ENCODE data around the gene SPATA6L.

The SPATA6L gene, protein sequence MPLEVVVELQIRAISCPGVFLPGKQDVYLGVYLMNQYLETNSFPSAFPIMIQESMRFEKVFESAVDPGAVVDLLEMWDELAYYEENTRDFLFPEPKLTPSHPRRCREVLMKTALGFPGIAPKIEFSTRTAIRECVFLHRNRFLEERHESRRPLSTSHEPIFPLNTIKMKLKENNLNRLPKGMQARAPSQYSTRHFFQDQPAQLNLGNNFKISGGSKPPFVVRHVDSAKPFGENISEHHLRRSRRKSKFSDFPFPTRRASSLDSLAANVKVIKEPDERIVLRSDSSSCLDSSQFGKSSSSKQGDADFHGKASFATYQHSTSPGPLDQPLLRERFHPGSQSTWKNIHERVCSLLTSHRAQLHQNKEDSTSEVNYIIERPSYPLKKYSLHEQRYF

DNA sequence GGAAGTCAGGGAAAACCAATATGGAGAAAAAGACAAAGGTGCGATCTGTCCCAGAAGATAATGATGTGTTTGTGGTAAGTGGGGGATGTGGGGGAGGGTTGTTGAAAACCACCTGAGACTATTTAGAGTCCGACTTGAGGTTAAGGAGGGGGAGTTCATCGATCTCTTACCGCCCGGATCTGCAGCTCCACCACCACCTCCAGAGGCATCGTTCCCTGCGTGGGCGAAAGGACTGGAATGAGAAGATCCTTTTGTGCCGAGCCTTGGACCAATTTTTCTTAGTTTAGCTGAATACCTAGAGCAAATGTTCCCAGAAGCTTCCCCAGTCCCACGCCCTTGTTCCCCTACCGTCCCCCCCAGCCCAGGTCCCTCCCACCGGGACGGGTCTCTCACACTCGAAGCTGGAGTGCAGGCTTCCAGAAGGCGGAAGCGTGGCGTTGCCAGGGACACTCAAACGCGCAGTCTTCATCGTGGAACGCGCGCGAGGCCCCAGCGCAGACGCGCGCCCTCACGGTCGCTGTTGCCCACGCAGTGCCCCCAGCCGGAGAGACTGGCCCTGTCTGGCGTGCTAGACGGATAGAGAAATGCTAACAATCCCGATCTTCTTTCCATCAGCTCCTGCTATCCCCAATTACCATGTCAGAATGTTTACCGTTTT, at the start of gene SPATA6L:
SPATA6L (minus strand) TSS at position 439 of the 658 bp plus-strand sequence; CDS start at position 209, 230 bp downstream.
- DNase-seq (ENCODE audit: low read depth in 2 of 2), result no peak

DNA sequence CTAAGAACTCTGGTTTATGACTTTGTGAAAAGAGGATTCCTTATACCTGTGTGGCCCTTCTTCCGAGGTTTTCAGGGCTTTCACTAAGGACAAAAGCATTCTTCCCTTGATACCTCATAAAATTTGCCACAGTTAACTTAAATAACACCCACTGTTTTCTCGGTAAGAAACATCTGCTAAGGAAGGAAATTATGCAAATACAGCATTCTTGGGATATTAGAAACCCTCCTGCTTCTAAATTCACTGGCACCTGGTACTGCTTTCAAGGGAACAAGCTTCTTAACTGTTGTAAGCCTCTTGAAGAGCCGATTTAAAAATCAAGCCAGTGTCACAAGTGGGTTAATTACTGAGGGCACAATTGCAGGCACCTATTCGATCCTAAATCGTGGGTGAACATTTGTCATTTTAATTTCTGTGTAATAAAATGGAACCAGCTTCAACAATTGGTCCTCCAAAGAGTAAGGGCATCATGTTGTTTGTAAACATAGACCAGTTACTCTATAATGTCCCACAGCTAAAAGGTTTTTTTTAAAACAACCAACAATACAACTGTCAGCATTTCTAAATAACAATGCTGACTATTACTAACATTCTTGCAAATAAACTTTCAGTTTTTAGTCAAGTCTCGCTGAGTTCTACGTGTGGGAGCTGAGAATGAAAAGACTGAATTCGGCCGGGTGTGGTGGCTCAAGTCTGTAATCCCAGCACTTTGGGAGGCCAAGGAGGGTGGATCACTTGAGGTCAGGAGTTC, 48.2 kb upstream of the SPATA6L start:
- DNase-seq (ENCODE audit: low read depth in 2 of 2), result no peak

DNA sequence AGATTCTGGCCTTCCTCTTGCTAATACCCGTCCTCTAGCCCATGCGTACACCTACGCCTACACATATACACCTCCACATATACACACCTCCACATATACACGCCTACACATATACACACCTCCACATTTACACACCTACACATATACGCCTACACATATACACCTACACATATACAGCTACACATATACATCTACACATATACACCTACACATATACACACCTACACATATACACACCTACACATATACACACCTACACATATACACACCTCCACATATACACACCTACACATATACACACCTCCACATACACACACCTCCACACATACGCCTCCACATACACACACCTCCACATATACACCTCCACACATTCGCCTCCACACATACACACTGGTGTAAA, 47.6 kb upstream of the SPATA6L start:
- no peak for DNase-seq (ENCODE audit: low read depth in 2 of 2)

DNA sequence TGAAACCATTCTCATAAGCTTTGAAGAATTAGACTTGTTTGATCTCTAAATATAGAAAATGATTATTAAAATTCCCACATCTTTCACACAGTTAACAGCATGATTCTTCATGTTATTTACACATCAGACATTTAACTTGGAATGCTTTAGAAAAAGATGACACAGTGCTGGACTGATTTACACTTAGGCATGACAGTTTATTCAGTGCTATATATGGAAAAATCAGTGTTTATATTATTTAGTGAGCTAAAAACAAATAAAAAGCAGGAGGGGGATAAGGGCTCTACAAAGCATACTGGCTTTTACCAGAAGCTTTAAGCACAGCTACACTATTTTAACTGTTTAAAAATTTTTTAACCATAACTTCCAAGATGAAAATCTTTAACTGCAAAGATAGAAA, 43.1 kb upstream of the SPATA6L start:
- DNase-seq (ENCODE audit: low read depth in 2 of 2), result no peak

DNA sequence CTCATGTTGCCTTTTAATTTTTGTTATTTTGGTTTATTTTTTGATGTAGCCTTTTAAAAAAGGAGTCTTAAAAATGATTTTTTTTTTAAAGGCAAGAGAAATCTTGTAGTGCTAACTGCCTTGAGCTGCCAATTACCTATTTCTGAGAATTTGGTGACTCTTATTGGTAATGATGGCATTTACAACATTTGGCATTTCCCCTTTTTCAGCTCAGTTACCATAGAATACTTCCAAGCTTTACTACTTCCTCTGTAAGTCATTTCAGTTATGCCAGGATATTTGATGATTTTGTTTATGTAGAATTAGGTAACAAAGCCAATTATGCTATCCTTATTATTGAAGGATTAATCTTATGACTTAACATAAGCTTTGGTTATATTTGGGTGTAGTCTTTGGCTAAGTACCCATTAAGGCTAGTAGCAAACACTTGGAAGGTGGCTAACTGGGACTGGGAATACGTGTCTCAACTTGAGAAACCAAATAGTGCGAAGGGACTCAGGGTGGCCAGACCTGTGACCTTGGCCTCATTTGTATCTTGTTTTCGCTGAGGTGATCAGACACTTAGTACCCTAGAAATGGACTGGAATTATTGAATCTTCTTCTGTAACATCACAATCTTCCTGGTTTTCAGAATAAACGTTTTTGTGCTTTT, 40.8 kb upstream of the SPATA6L start:
- no peak for DNase-seq (ENCODE audit: low read depth in 2 of 2)

DNA sequence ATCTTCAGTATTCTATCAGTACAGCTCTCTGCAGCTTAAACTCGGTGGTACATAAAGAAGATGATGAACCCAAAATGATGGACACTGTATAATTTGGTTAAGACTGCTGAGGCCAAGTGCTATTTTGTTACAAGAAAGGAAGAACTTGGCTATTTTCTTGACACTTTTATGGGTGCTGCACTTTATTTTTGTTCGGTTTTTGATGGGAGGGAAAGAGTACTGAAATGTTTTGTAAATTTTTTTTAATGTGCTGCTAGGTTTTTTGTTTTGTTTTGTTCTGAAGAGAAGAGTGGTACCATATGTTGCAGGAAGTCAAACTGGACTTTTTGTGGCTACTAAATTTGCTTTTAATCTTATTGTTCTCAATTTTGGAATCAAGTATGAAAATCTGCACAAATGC, 39.7 kb upstream of the SPATA6L start:
- no peak for DNase-seq (ENCODE audit: low read depth in 2 of 2)

DNA sequence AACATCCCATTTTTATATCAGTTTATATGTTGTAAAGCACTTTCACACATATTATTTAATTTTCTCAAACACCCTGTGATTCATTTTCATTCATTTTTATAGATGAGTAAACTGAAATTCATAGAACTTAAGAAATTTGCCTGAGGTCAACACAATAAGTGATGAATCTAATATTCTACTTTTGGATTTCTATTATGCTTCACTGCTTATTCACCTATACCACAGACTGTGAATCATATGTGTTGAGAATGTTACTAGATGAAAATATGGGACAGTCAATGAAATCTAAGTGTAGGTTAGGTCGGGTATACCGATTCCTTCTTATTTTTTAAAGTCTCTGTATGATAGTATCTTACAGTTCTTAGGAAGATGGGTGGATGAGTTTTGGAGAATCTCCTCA, 37.8 kb upstream of the SPATA6L start:
- no peak for DNase-seq (ENCODE audit: low read depth in 2 of 2)

DNA sequence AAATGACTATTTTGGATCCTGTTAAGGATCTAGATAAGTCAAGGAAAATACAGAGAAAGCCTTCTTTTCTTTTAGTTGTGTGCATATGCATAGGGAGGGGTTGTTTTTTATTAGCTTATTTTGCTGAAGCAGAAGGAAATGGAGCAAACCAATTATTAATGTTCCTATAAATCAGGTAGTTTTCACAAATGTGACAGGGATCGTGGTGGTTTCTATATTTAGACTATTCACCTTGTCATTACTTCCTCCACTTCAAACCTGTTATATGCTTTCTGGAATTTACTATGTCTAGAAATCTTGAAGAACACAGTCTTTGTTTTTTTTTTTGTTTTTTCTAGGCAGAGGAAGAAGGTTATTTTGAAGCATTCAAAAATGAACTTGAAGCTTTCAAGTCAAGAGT, 35.2 kb upstream of the SPATA6L start:
- no peak for DNase-seq (ENCODE audit: low read depth in 2 of 2)

DNA sequence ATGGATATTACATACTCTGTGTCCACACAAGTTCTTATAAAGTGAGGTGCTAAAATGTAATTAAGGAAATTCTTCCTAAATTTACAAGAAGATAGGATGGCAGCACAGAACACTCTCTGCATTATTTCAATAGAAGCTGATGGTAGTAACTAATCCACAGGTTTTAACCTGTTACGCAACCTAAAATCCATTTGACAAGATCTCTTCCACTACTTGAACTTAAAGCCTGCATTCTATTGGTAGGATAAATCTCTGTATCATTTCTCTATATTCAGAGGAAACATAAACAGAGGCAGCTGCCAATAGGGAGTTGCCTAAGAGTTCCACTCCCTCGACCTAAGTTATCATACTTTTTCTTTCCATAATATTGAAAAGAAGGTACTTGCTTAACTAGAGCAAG, 34.7 kb upstream of the SPATA6L start:
- DNase-seq (ENCODE audit: low read depth in 2 of 2), result no peak

DNA sequence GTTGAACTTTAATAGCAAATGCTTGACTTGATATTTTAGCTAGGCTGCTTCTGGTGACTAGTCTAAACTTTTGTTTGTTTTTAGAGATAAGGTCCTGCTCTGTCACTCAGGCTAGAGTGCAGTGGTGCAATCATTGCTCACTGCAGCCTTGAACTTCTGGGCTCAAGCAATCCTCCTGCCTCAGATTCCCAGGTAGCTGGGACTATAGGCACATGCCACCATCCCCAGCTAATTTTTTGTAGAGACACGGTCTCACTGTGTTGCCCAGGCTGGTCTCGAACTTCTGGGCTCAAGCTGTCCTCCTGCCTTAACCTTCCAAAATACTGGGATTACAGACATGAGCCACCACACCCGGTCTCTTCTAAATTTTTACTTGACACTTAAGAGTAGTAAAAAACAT, 33.8 kb upstream of the SPATA6L start:
- DNase-seq (ENCODE audit: low read depth in 2 of 2), result no peak

DNA sequence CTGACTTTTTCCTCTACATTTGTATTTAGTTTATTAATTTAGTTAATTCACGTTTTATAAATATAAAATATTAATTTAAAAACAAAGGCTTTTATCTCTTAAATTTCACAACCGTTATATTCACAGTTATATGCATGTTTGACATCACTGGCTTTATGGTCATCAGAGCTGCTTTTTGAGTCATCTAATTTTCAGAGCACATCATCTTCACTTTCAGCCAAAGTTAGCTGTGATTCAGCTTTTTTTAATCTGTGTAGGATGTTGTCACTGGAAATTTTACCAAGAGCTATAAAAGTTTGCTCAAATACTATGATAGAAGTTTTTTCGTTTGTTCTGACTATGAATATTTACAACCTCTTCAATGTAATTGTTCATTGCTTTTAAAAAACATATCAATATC, 25.5 kb upstream of the SPATA6L start:
- no peak for DNase-seq (ENCODE audit: low read depth in 2 of 2)

DNA sequence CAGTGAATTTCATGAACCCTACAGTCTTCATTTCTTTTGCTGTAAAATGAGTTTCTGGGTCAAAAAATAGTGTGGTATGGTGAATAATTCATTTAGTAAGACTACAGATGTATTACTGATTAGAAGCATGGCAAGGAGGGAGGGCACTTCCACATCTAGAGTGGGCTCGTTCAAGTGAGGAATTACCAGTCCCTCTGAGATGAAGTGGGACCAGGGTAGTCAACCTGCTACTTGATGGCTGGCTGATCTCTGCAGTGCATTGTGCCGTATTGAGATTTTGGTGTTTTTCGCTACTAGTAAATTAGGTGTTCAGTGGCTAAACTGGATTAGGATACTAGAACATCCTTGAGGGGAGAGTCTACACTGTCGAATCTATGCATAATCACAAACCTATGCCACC, 23.9 kb upstream of the SPATA6L start:
- DNase-seq (ENCODE audit: low read depth in 2 of 2), result no peak

DNA sequence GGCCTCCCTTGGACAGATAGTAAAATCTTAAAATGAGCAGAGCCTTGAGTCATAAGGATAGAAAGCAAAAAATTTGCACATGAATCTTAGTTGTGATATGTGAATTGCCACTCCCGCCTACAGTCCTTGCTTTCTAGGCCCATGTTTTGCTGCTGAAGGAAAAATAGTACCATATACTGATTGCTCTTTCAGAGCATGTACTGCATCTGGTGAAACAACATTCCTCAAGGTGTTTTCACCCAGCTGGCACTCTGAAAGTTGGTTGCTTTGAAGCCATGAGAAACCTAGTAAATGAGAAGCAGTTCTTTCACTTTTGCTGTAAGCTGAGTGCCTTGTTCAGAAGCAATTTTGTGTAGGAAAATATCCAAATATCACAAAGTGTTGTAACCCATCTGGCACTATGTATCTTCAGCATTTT, 23.4 kb upstream of the SPATA6L start:
- DNase-seq (ENCODE audit: low read depth in 2 of 2), result no peak

DNA sequence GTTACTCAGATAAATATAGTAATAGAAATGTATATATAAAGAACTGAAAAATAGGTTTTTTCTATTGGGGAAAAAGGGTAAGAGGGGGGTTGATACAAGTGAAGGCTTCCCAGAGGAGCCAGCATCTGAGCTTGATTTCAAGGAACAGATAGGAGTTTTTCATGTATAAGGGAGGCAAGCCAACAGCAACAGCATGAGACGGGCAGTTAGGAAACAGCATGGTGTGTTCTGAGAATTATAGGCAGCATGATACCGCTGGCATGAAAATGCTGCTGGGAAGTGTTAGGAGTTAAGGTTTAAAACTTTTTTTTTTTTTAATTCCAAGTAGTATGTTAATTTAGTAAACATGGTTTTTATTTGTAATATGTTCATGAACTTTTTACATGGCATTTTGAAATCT, 22.7 kb upstream of the SPATA6L start:
- no peak for DNase-seq (ENCODE audit: low read depth in 2 of 2)

DNA sequence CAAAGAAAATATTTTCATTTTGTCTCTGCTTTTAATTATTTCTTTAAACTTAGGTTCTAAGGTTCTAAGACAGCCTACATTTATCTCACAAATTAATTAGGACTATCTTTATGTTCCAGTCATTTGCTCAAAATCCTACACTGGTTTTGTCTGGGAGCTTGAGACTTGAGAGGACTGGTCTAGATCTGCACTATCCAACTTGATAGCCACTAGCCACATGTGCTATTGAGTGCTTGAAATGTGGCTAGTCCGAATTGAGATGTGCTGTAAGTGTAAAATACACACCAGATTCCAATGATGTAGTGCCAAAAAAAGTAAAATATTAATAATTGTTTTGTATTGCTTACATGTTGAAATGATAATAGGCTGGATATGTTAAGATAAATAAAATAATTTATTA, 20.3 kb upstream of the SPATA6L start:
- no peak for DNase-seq (ENCODE audit: low read depth in 2 of 2)

DNA sequence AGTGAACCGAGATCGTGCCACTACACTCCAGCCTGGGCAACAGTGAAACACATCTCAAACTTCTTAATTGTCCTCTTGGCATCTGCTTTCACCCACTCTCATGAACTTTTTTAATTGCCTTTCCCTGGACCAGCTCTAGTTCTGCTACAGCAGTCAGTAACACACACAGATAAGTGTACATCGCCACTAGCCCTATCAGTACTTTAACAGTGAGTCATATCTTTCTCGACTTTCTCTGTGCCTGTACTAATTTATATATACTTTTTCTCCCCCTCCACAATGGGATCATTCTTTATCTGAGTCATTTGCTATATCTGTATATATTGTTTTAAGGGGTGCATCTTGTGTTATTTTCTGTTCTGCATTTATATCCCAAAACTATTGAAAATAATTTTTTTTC, 19.8 kb upstream of the SPATA6L start:
- DNase-seq (ENCODE audit: low read depth in 2 of 2), result no peak

DNA sequence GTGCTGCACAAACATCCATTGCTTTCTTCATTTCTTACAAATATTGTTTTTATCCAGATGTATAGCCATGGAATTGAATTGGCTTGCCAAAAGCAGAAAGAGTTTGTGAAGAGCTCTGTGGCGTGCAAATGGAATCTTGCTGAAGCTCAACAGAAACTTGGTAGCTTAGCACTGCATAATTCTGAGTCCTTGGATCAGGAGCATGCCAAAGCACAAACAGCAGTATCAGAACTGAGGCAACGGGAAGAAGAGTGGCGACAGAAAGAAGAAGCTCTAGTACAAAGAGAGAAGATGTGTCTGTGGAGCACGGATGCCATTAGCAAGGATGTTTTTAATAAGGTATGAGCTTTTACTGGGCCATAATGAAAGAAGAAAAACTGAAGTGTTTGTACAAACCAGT, 18.5 kb upstream of the SPATA6L start:
- no peak for DNase-seq (ENCODE audit: low read depth in 2 of 2)

DNA sequence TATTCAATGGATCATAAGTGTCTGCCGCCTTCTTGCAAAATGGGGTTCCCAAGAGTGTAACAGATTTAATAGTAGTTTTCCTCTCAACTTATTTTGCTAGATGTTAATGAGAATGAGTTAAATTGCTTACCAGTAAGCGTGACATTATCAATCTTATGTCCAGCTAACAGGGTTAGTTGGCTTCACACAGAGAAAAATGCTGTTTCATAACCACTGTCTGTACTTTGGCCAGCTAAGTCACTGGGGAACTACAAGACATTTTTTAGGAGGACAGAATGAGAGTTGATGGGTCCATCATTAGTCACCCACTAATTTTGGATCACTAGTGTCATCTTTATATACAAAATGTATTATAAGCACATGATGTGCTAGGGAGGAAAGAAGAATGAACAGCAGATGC, 14.5 kb upstream of the SPATA6L start:
- no peak for DNase-seq (ENCODE audit: low read depth in 2 of 2)

DNA sequence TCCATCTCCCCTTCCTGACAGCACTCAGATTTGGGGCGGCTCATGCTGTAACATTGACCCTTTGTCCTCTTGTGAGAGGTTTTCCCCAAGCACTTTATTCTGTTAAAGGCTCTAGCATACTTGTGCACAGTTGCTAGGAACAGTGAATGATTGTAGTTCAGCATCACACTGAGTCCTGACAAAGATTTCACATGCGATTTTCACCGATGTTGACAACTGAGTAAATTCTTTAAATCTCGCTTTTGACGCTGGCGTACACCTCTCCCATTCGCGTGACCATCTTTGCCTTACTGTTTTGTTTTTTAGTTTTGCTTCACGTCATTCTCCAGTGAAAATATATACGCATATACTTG, 13.9 kb upstream of the SPATA6L start:
- DNase-seq (ENCODE audit: low read depth in 2 of 2), result no peak

DNA sequence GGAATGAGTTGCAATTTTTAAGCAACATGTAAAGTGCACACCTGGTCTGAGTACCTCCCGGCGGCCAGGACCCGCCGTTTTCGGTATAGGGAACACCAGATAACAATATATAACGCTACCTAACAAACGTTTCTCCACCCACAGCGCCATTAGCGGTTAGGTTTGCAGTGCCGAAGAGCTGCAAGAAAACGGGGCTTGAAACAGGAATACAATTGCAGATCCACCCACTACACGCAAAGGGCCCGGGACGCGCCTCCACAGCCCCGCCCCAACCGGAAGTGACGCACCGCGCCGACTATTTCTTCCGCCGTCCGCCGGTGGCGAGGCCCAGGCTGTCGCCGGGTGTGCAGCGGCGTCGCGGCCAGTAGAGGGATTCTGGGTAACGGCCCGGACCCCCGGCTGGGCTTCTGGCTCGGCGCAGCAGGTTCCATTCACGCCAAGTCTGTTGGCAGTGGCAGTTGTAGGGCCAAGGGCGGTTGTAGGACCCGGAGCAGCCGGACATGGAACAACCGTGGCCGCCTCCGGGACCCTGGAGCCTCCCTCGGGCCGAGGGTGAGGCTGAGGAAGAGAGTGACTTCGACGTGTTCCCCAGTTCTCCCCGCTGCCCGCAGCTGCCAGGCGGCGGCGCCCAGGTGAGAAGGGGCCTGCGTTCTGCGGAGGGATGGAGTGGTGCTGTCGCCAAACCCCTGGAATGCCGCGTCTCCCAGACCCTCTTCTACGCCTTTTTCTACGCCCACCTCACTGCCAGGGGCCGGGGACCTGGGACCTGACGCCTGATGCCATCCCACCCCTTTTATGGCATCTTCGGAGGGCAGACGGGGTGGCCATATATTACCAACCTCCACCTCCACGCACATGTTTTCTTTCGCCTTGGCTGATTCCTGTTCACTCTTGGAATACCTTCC, 13.2 kb upstream of the SPATA6L start, which contains the start of gene CDC37L1:
CDC37L1 (plus strand) TSS at position 302 of the 905 bp plus-strand sequence; CDS start at position 501, 199 bp downstream.
- DNase-seq (ENCODE audit: low read depth in 2 of 2), result peak; percentile 95 to 99

DNA sequence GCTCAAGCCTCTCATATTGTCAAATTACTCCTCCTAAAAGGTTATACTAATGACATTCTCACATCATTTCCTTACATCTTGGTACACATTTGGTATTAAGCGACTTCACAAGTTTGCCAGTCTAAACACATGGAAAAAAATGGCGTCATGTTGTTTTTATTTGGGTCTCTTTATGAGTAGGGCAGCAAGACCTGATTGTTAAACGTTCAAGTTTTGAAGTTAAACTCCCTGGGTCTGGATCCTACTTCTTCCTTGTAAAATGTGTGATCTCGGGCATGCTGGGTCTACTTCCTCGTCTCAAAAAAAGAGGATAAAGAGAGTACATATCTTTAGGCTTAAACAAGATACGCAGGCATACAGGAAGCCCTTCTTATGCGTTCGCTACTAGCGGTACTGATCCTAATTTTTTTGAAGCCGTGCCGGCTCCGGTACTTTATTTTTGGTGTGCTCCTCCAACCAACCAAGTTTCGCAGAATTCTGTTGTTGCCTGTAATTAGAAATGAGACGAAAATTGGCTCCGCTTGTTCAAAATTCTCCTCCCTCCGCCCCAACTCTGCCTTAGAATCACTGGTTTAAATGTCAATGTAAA, 12.5 kb upstream of the SPATA6L start:
- DNase-seq (ENCODE audit: low read depth in 2 of 2), result no peak

Data from activated CD8-positive, alpha-beta memory T cell treated with anti-CD3 and anti-CD28 coated beads for 4 hours (primary cell).